Fibroblast of villous mesenchyme (primary cell): ENCODE results near the gene FBXO21. TPM values are rescaled to one million over a fixed set of nuclear protein-coding genes. Genes with fewer than 3 reads are reported as not detected.

Experiments used
- DNase-seq: peaks from one replicate; pipeline ENCODE4 v3.0.0-alpha.2; 2010; ENCODE audit warnings: low read depth
- H3K4me3 ChIP-seq: 2 replicates; pipeline ENCODE4 v1.5.1; 2011; ENCODE audit warnings: low read depth, mild to moderate bottlenecking, low read length
- CTCF ChIP-seq: IDR thresholded peaks from 2 replicates; pipeline ENCODE4 v1.5.1; 2012; ENCODE audit warnings: low read depth, mild to moderate bottlenecking, low read length; ENCODE audit not compliant: insufficient read depth
- total RNA-seq: library from RNA; depleted of rRNA; stranded (reverse); fragments of >200 nt; gene quantifications from 2 replicates; pipeline ENCODE4 v1.2.3, GENCODE V29; 2012

Gene FBXO21
- total RNA-seq, 1 donor, result 48.4 TPM

- no peak for DNase-seq
- no peak overlapping the region for H3K4me3 ChIP-seq
- TF ChIP-seq CTCF, result no peak
These were observed 96.8 kb downstream of the FBXO21 start for GRCh38 chr12:117093431-117093830.

GRCh38 chr12:117092886-117093285 lies 97.4 kb downstream of the FBXO21 start:
- TF ChIP-seq CTCF, result no peak
- DNase-seq, result no peak
- H3K4me3 ChIP-seq, result no peak overlapping the region

GRCh38 chr12:117092511-117092780 lies 97.8 kb downstream of the FBXO21 start:
- TF ChIP-seq CTCF, result no peak
- DNase-seq, result no peak
- no peak overlapping the region for H3K4me3 ChIP-seq

Other genes starting within 250 kb of the FBXO21 start
- not detected in 2 replicates for gene TESC, start 91.1 kb downstream of the FBXO21 start, total RNA-seq
- gene NOS1, start 171.2 kb upstream of the FBXO21 start, total RNA-seq, result not detected in 2 replicates